Peyer's patch (tissue), 4 donors: ENCODE data around the gene NRIP1. TPM values are rescaled to one million over a fixed set of nuclear protein-coding genes. Genes with fewer than 3 reads are reported as not detected.

Experiments
- DNase-seq, 3 donors: peaks; one replicate each; pipeline ENCODE4 v3.0.0-alpha.2; 2017 to 2019
- H3K27ac ChIP-seq, 4 donors: fragments of 200-600 bp; sonication (generic); one replicate each; pipeline ENCODE4 v1.5.1; 2016 to 2019
- H3K27me3 ChIP-seq, 2 donors: fragments of 200-600 bp; sonication (generic); one replicate each; pipeline ENCODE4 v1.5.1; 2019
- H3K36me3 ChIP-seq, 3 donors: fragments of 200-600 bp; sonication (generic); one replicate each; pipeline ENCODE4 v1.5.1; 2016 to 2019
- H3K4me1 ChIP-seq, 4 donors: fragments of 200-600 bp; sonication (generic); one replicate each; pipeline ENCODE4 v1.5.1; 2016 to 2019
- H3K4me3 ChIP-seq, 4 donors: fragments of 200-600 bp; sonication (generic); 1 replicate in 3 of 4; 2 replicates in 1 of 4; pipeline ENCODE4 v1.5.1; 2016 to 2019; ENCODE audit warnings: mild to moderate bottlenecking in 1 of 4
- H3K9me3 ChIP-seq, 4 donors: fragments of 200-600 bp; sonication (generic); one replicate each; pipeline ENCODE4 v1.5.1; 2016 to 2019; ENCODE audit warnings: mild to moderate bottlenecking in 1 of 4
- CTCF ChIP-seq, 6 experiments: fragments of 450-650 bp in 4 of 6; fragments of 200-600 bp in 2 of 6; sonication (generic) in 1 of 6; IDR thresholded peaks; one replicate each; pipeline ENCODE4 v1.5.1; 2017 to 2019; ENCODE audit warnings: antibody characterized with exemption in 6 of 6, mild to moderate bottlenecking in 3 of 6, moderate library complexity in 1 of 6
- POLR2A ChIP-seq, 2 donors: fragments of 450-650 bp; IDR thresholded peaks; one replicate each; pipeline ENCODE4 v1.5.1; 2017; ENCODE audit warnings: antibody characterized with exemption in 2 of 2, mild to moderate bottlenecking in 2 of 2, moderate library complexity in 2 of 2
- total RNA-seq, 4 donors: library from RNA; depleted of rRNA; stranded (reverse); fragments of >200 nt; gene quantifications; one replicate each; pipeline ENCODE4 v1.1.0, GENCODE V29; 2016

NRIP1 gene
- total RNA-seq, 4 donors from 2014 or later, result 37.4 to 72.9 (median 53.6) TPM

- no peak for DNase-seq
- Histone ChIP-seq H3K27me3 (no peaks in the 10 kb centered on the region), H3K36me3 (no peaks in the 10 kb centered on the region), H3K4me3 (no peak overlapping the region), H3K27ac (no peak overlapping the region), H3K4me1 (no peaks in the 10 kb centered on the region), H3K9me3 (no peaks in the 10 kb centered on the region)
- TF ChIP-seq POLR2A (IDR thresholded peaks at IDR 0.05), result no peak
- TF ChIP-seq CTCF (IDR thresholded peaks at IDR 0.05), result no peak
Observed at GRCh38 chr21:14982336-14982735, 82.5 kb downstream of the NRIP1 start.

GRCh38 chr21:14981246-14981645 is 83.6 kb downstream of the NRIP1 start:
- H3K36me3 ChIP-seq, result no peaks in the 10 kb centered on the region
- DNase-seq, result no peak
- H3K9me3 ChIP-seq, result no peaks in the 10 kb centered on the region
- TF ChIP-seq POLR2A (IDR thresholded peaks at IDR 0.05), result no peak
- no peak for TF ChIP-seq CTCF (IDR thresholded peaks at IDR 0.05)
- H3K27me3 ChIP-seq, result no peaks in the 10 kb centered on the region
- H3K4me1 ChIP-seq, result no peaks in the 10 kb centered on the region
- no peak overlapping the region for H3K4me3 ChIP-seq
- no peak overlapping the region for H3K27ac ChIP-seq

- H3K9me3 ChIP-seq, result no peaks in the 10 kb centered on the region
- no peak for DNase-seq
- TF ChIP-seq POLR2A (IDR thresholded peaks at IDR 0.05) (no peak), CTCF (IDR thresholded peaks at IDR 0.05) (no peak)
- H3K36me3 ChIP-seq, result no peaks in the 10 kb centered on the region
- H3K4me3 ChIP-seq, result no peak overlapping the region
- H3K4me1 ChIP-seq, result no peaks in the 10 kb centered on the region
- H3K27ac ChIP-seq, result no peak overlapping the region
- no peaks in the 10 kb centered on the region for H3K27me3 ChIP-seq
Observed at GRCh38 chr21:14979264-14979663, 85.5 kb downstream of the NRIP1 start.

- Histone ChIP-seq H3K4me1 (no peaks in the 10 kb centered on the region), H3K36me3 (no peaks in the 10 kb centered on the region), H3K27ac (no peak overlapping the region), H3K27me3 (no peaks in the 10 kb centered on the region), H3K9me3 (no peaks in the 10 kb centered on the region), H3K4me3 (no peak overlapping the region)
- no peak for DNase-seq
- no peak for TF ChIP-seq CTCF (IDR thresholded peaks at IDR 0.05)
- no peak for TF ChIP-seq POLR2A (IDR thresholded peaks at IDR 0.05)
Observed at GRCh38 chr21:14977814-14978213, 87.0 kb downstream of the NRIP1 start.

GRCh38 chr21:14975136-14975919 is 89.5 kb downstream of the NRIP1 start:
- Histone ChIP-seq H3K36me3 (no peaks in the 10 kb centered on the region), H3K4me1 (no peaks in the 10 kb centered on the region), H3K27ac (no peak overlapping the region), H3K9me3 (no peaks in the 10 kb centered on the region), H3K27me3 (no peaks in the 10 kb centered on the region), H3K4me3 (no peak overlapping the region)
- TF ChIP-seq POLR2A (IDR thresholded peaks at IDR 0.05) (no peak), CTCF (IDR thresholded peaks at IDR 0.05) (no peak)
- DNase-seq, result no peak
